Chondrocyte (in vitro differentiated cells): ENCODE measurements around the gene PGK1. TPM values are rescaled to one million over a fixed set of nuclear protein-coding genes. Genes with fewer than 3 reads are reported as not detected.
"Not testable (repeated sequence)": the region's sequence is repeated elsewhere in the genome, so short reads cannot be mapped to it uniquely, and the experiment has no call there.

ENCODE experiments used
- DNase-seq: peaks from one replicate; pipeline ENCODE4 v3.0.0; 2021; ENCODE audit warnings: mixed read lengths, low spot score
- H3K27ac Mint-ChIP-seq: one replicate; pipeline ENCODE4 v1.8.0; 2021; ENCODE audit warnings: mild to moderate bottlenecking, moderate library complexity, mixed read lengths; ENCODE audit not compliant: unreplicated experiment
- H3K27me3 Mint-ChIP-seq: 2 replicates; pipeline ENCODE4 v1.8.0; 2021; ENCODE audit warnings: low read depth, mixed read lengths
- H3K36me3 Mint-ChIP-seq: 2 replicates; pipeline ENCODE4 v1.8.0; 2021; ENCODE audit warnings: low read depth, mixed read lengths
- H3K4me1 Mint-ChIP-seq: 2 replicates; pipeline ENCODE4 v1.8.0; 2021; ENCODE audit warnings: low read depth, mild to moderate bottlenecking, mixed read lengths
- H3K4me3 Mint-ChIP-seq: one replicate; pipeline ENCODE4 v1.8.0; 2021; ENCODE audit warnings: mild to moderate bottlenecking, moderate library complexity, mixed read lengths; ENCODE audit not compliant: unreplicated experiment
- H3K9me3 Mint-ChIP-seq: 2 replicates; pipeline ENCODE4 v1.8.0; 2021; ENCODE audit warnings: low read depth, mixed read lengths
- CTCF ChIP-seq: fragments of 200-600 bp; sonication (generic); IDR thresholded peaks from 2 replicates; pipeline ENCODE4 v1.5.0; 2021; ENCODE audit warnings: antibody characterized with exemption, mild to moderate bottlenecking, moderate library complexity
- total RNA-seq: library from RNA; stranded (reverse); gene quantifications from 3 replicates; pipeline ENCODE4 v1.2.1, GENCODE V29; 2021

PGK1 gene
- total RNA-seq, 1 donor from 2014 or later: 352 TPM

- no peak for TF ChIP-seq CTCF
- Mint-ChIP-seq H3K27ac (peak overlapping the region; percentile 63), H3K9me3 (peaks cover 4% of the 10 kb centered on the region), H3K36me3 (peaks cover 13% of the 10 kb centered on the region), H3K4me1 (peaks cover 4% of the 10 kb centered on the region), H3K27me3 (no peaks in the 10 kb centered on the region), H3K4me3 (no peak overlapping the region)
- DNase-seq: no peak
Measured at GRCh38 chrX:78118628-78119027, 14.6 kb downstream of the PGK1 start.

- peak; percentile 61 for TF ChIP-seq CTCF
- DNase-seq: no peak
- Mint-ChIP-seq H3K36me3 (peaks cover 13% of the 10 kb centered on the region), H3K4me3 (no peak overlapping the region), H3K4me1 (peaks cover 6% of the 10 kb centered on the region), H3K9me3 (peaks cover 4% of the 10 kb centered on the region), H3K27ac (no peak overlapping the region), H3K27me3 (no peaks in the 10 kb centered on the region)
Measured at GRCh38 chrX:78119521-78120227, 15.6 kb downstream of the PGK1 start.

- H3K4me3 Mint-ChIP-seq: no peak overlapping the region
- H3K9me3 Mint-ChIP-seq: peaks cover 4% of the 10 kb centered on the region
- peaks cover 19% of the 10 kb centered on the region for H3K36me3 Mint-ChIP-seq
- peak overlapping the region; percentile 39 for H3K27ac Mint-ChIP-seq
- H3K4me1 Mint-ChIP-seq: peaks cover 6% of the 10 kb centered on the region
- H3K27me3 Mint-ChIP-seq: no peaks in the 10 kb centered on the region
- DNase-seq: no peak
- no peak for TF ChIP-seq CTCF
Measured at GRCh38 chrX:78123190-78123589, 19.1 kb downstream of the PGK1 start.

- peaks cover 4% of the 10 kb centered on the region for H3K9me3 Mint-ChIP-seq
- no peak overlapping the region for H3K4me3 Mint-ChIP-seq
- no peak overlapping the region for H3K27ac Mint-ChIP-seq
- DNase-seq: no peak
- H3K36me3 Mint-ChIP-seq: peaks cover 19% of the 10 kb centered on the region
- TF ChIP-seq CTCF: peak; percentile 64
- no peaks in the 10 kb centered on the region for H3K27me3 Mint-ChIP-seq
- peaks cover 6% of the 10 kb centered on the region for H3K4me1 Mint-ChIP-seq
Measured at GRCh38 chrX:78124307-78124706, 20.3 kb downstream of the PGK1 start.

GRCh38 chrX:78125148-78125547 is 21.1 kb downstream of the PGK1 start:
- H3K36me3 Mint-ChIP-seq: peaks cover 19% of the 10 kb centered on the region
- TF ChIP-seq CTCF: no peak
- no peak overlapping the region for H3K27ac Mint-ChIP-seq
- no peaks in the 10 kb centered on the region for H3K27me3 Mint-ChIP-seq
- H3K4me3 Mint-ChIP-seq: no peak overlapping the region
- H3K9me3 Mint-ChIP-seq: peaks cover 4% of the 10 kb centered on the region
- H3K4me1 Mint-ChIP-seq: peaks cover 6% of the 10 kb centered on the region
- DNase-seq: no peak

- not testable (repeated sequence) for H3K4me1 Mint-ChIP-seq, DNase-seq, H3K27me3 Mint-ChIP-seq, H3K4me3 Mint-ChIP-seq, H3K9me3 Mint-ChIP-seq, H3K27ac Mint-ChIP-seq
- peaks cover 19% of the 10 kb centered on the region for H3K36me3 Mint-ChIP-seq
Measured at GRCh38 chrX:78125781-78126180, 21.7 kb downstream of the PGK1 start.
